ENCODE results near the gene LY6G6F.

DNA sequence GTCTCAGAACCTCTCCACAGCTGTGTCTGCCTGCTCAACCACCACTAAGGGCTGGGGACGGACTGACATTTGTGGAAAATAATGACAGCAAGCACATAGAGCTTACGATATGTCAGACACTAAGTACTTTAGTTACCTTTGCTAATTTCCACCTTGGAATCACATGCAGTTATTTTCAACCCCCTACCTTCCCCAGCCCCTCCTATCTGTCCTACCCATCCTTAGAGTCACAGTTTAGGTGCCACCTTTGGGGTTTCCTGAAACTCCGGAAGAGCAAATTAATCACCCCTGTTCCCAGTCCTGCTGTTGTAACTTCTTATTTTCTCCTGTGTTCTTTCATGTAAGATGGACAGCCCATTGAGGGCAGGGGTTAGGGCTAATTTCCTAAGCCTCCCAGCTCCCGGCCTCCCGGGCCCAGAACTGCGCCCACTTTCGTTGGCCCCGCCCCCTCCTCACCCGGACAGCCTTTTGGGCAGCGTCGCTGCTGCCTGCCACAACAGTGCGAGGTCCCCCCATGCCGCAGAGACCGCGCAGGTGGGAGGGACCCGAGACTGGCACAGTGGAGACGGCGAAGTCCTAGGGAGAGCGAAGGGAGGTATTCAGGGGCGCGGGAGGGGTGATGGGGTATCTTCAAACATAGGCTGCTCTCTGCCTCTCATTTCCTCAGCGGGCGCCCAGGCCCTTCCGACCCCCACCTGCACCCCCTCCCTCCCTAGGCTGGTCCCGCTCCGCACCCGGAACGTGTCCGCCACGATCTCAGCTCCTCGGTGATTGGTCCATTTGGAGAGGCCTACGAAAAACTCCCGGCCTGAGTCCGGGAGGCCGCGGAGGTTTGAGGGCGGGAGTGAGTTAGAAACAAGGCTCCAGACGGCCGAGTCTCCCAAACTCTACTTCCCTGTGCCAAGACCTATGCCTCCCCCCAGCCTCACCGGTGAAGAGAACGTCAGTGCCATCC, 21.3 kb downstream of the LY6G6F start:
- TF ChIP-seq, protein P1, sequence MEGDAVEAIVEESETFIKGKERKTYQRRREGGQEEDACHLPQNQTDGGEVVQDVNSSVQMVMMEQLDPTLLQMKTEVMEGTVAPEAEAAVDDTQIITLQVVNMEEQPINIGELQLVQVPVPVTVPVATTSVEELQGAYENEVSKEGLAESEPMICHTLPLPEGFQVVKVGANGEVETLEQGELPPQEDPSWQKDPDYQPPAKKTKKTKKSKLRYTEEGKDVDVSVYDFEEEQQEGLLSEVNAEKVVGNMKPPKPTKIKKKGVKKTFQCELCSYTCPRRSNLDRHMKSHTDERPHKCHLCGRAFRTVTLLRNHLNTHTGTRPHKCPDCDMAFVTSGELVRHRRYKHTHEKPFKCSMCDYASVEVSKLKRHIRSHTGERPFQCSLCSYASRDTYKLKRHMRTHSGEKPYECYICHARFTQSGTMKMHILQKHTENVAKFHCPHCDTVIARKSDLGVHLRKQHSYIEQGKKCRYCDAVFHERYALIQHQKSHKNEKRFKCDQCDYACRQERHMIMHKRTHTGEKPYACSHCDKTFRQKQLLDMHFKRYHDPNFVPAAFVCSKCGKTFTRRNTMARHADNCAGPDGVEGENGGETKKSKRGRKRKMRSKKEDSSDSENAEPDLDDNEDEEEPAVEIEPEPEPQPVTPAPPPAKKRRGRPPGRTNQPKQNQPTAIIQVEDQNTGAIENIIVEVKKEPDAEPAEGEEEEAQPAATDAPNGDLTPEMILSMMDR (IDR thresholded peaks at IDR 0.05) = no peak
- no peak for TF ChIP-seq POLR2AphosphoS5 (IDR thresholded peaks at IDR 0.05; ENCODE audit: insufficient read depth in 1 of 2, low read depth in 1 of 2)

Data from vagina (tissue), 2 donors.